Limb (tissue), 2 donors: Measurements from ENCODE around the gene LMX1B.
"Not testable (repeated sequence)": the region's sequence is repeated elsewhere in the genome, so short reads cannot be mapped to it uniquely, and the experiment has no call there.

Experiments used
- DNase-seq, 2 donors: peaks; one replicate each; pipeline ENCODE4 v3.0.0-alpha.2; 2016; ENCODE audit errors: extremely low spot score in 2 of 2

Gene LMX1B

DNA sequence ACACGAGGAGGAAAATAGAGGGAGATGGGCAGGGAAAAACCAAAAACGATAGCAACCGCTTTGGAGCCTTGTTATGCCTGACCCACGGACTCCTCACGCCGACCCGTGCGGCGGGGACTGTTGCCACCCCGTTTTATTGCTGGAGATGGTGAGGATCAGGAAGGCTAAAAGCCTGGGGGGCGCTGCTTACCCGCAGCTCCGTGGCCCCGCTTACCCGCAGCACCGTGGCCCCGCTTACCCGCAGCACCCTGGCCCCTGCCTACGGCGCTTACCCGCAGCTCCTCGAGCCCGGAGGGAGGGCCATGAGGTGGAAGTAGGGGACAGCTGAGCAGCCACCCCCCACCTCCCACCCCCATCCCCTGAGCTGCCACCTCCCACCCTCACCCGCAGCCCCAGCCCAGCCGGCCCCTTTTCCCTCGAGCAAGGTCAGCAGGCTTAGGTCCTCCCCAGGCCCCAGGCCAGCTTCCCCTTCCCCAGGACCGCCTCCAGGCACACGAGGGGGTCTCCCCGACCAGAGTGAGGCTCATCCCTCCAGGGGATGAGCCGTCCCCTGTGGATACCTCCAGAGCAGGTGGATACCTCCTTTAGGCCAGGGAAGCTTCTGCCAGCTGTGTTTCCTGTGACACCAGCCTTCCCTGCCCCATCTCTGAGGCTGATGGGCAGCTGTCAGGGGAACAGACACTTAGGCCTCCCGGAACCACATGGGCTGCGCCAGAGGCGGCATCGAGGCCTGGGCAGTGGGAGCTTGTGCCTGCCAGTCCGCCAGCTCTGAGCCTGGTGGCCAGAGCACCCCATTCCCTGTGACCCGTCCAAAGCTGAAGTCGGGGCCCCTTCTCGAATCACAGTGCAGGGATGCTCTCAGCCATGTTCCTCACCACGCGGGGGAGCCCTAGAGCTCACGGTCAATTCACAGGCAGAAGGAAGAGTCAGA lies 92.3 kb downstream of the LMX1B start:
- DNase-seq = peak in 1 of 2 donors; percentile 43

DNA sequence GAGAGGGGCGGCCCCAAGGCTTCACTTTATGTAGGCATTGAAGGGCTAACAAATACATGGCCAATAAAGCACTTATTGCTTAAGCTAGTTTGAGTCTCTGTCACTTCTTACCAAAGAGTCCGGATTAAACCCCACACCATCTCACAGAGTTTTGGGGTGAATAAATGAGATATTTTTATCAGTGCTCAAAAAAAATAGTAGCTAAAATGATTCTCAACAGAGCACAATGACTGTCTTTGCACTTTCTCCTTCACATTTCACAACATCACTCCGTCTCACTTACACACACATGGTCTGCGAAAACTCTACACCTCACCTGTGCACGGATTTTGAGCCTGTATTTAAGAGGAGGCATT lies 92.9 kb downstream of the LMX1B start:
- no peak for DNase-seq

DNA sequence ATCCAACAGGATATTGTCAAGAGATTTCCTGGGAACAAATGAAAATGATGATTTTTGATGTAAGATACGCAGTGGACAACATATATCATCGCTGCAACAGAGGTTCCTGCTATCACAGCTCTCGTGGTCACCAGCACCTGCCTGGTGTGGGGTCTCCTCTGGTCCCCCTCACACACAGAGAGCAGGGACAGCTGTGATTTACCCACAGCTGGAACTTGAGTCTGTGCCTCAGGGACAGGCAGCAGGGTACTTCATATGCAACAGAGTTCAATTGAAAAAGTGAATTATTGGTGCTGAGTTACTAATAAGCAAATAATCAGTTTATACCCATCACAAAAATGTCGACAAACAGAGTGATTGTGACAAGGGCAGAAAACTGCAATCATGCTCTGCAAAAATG lies 93.4 kb downstream of the LMX1B start:
- no peak for DNase-seq

DNA sequence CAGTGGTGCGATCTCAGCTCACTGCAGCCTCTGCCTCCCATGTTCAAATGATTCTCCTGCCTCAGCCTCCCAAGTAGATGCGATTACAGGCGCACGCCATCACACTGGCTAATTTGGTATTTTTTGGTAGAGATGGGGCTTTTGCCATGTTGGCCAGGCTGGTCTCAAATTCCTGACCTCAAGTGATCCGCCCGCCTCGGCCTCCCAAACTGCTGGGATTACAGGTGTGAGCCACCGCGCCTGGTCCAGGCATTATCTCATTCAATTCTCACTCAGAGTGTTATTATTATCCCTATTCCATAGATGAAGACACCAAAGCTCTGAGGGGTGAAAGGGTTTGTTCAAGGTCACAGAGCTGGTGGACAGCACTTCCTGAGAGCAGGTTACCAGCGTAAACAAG lies 94.0 kb downstream of the LMX1B start:
- DNase-seq = not testable (repeated sequence)

DNA sequence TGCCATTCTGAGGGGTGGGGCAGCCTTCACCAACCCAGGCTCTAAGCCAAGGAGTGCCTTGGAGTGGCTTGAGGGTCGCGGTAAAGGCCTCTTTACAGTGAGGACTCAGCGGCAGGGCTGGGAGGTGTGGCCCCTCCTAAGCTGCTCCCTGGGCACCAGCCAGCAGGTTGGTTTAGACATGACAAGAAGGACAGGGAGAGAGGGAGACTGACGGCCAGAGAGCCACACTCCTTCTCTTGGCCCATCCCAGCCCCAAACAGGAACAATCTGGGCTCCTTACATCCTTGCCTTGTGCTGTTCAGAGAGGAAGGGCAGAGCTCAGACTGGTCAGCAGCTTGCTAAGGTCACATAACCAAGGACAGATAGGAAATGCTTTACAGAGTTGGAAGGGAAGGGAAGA lies 94.5 kb downstream of the LMX1B start:
- no peak for DNase-seq

DNA sequence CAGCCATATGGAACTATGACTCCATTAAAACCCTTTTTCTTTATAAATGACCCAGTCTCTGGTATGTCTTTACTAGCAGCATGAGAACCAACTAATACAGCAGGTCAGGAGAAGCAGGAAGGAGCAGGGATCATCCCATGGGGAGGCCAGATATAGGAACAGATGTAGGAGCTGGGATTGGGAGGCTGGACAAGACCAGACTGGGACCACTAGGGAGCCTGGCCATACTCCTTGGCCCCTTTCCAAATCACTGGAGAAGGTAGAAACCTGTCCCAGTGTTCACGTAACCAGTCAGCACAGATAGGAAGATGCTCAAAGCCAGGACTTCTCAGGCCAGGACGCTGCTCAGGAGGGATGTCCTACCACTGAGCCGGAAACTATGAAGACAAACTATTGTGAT lies 95.5 kb downstream of the LMX1B start:
- no peak for DNase-seq

DNA sequence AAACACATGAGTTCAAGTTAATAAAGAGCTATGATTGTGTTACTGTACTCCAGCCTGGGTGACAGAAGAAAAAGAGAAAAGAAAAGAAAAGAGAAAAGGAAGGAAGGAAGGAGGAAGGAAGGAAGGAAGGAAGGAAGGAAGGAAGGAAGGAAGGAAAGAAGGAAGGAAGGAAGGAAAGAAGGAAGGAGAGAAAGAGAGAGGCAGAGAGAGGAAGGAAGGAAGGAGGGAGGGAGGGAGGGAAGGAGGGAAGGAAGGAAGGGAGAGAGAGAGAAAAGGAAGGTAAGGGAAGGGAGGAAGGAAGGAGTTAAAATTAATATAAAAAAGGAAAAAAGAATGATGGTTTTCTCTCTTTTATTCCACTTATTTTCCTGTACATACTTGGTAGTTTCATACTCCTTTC lies 101.7 kb downstream of the LMX1B start:
- DNase-seq = no peak

DNA sequence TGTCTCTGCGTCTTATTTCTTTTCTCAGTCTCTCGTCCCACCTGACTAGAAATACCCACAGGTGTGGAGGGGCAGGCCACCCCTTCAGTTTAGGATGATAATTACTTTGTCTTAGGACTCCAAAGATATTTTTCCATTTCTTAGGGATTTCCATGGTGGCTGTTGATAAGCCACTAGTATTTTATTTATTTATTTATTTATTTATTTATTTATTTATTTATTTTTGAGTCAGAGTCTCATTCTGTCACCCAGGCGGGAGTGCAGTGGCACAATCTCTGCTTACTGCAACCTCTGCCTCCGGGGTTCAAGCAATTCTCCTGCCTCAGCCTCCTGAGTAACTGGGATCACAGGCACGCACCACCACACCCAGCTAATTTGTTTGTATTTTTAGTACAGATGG lies 103.7 kb downstream of the LMX1B start:
- not testable (repeated sequence) for DNase-seq

DNA sequence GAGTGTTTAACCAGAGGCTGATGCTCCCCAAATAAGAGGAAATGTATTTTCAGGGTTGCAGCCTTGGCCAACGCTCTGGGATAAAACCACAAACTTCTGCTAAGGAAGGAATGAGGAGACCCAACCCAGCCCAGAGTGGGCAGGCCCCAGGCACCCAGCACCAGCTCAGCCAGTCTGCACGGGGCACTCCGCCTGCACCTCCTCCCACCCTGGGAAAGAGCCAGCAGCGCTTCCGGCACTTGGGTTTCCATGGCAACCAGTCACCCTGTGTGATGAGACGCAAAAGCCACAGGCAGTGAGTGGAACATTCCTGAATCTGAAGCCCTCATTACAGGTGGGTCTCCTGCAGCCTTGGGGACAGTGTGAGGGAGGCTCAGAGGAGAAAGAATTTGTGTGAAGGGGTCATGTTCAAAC lies 105.9 kb downstream of the LMX1B start:
- DNase-seq = peak; percentile 41 to 88

DNA sequence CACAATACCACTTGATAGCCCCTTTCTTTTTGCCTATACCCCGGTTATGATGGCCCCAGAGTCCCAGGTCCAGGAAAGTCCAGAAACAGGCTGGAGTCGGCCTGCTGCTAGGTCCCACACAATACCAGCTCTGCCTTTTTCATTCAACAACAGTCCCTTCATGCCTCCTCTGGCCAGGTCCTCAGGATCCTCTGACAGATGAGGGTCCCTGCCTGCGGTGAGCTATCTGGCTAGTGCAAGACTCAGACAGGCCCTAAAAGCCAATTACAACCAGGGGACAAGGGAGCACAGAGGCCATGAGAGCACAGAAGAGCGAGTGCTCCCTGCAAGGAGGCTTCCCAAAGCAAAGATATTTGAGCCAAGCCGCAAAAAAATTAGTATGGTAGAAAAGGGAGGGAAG lies 106.3 kb downstream of the LMX1B start:
- no peak for DNase-seq

DNA sequence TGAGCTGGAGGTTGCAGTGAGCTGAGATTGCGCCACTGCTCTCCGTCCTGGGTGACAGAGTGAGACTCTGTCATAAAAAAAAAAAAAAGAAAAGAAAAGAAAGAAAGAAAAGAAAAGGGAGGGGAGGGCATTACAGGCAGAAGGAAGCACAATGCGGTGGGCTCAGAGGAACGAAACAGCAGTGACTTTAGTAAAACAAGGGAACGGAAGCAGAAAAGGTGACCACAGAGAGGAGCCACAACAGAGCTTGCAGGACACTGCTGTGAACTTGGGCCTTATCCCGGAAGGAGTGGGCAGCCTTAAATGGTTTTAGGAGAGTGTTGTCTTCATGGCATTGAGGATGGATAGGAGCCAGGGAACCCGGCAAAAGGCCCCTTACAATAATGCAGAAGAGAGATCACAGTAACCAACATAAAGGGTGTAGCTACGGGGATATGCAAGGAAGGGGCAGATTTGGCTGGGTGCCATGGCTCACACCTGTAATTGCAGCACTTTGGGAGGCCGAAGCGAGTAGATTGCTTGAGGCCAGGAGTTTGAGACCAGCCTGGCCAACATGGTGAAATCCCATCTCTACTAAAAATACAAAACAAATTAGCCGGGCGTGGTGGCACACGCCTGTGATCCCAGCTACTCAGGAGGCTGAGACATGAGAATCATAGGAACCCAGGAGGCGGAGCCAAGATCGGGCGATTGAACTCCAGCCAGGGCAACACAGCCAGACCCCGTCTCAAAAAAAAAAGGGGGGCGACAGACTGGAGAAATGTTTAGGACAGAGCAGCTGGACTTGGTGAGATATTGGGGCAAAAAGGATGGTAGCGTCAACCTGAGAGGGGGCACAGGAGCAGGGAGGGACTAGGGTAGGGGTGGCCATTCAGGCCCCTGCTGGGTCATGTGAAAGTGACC lies 107.2 kb downstream of the LMX1B start:
- no peak for DNase-seq

DNA sequence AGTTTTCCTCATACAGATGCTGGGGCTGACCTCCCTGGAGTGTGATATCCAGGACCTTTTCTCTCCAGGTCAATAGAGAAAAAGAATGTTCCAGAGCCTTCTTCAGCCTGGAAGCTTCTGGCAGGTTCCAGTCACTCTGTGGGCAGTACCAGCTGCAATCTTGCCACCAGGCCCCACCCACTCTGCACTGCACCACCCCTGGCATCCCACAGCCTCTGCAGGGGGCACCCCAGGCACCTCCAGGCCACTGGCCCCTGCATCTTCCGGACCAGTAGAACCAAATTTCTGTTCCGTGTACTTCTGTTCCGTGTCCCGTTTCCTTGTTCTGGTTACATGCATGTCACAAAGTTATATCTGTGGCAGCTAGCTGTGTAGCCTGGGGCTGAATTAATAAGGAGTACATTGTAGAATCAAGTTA lies 107.8 kb downstream of the LMX1B start:
- no peak for DNase-seq

DNA sequence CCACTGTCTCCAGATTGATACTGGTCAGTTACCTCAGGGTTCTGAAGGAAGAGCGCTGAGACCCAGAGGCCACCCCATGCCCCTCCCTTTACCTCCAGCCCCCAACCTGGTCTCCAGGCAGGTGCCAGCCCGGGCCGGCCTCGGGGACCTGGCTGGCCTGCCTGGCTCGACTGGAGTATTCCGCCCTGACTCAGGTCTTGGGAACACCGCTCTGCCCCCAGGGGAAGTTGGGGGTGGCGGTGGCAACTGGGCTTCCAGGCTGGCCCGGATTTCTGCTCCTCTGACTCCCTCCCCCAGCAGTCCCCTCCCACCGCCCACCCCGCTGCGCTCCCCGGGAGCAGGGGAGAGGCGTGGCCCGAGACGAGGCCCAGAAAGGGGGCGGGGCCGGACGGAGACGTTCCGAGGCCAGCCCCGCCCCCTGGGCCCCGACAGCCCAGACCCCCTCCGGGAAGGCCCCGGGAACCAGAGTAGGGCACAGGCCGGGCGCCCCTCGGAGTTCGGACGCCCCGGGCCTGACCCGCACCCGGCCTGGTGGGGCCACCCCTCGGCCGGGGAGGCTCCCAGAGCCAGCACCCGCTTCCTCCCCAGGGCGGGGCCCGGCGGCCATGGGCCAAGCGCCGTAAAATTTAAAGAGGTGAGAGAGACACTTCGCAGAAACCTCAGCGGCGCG lies 108.7 kb downstream of the LMX1B start:
- peak; percentile 66 to 84 for DNase-seq

DNA sequence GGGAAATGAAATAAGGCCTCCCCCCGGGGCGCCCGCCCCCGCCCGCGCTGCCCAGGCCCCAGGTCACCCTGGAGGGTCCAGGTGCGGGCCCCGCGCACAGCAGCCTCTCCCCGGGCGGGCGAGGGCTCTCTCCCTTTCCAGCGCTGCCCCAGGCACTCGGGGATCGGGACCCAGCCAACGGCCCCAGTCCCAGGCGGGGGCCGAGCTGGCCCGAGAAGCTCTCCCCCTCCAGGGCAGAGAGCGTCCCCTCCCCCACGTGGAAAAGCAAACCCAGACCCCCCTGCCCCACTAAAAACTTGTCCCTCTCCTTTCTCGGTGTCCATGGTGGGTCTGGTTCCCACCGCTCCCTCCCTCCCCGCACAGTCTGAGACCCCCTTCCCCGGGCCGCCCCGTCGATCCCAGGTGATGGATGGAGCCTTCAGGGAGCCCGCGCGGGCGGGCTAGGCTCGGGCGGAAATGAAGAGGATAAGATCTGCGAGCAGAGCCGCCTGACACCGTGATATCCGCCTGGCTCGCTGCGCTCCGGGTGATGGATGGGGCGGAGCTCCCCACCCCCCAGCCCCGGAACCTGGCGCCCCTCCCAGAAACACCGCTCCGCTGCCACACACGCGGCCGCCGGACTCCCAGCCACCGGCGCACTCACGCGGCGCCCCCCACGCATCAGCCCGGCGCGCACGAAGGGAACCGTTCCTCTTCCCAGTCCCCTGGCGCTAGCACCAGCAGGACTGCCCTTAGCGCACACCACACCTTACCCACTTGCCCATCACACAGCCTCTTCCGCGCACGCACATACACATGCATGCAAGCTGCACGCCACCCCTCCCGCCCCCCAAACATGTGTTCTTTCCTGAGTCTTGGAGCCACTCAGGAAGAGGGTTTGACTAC lies 109.4 kb downstream of the LMX1B start:
- DNase-seq = peak in 1 of 2 donors; percentile 75

DNA sequence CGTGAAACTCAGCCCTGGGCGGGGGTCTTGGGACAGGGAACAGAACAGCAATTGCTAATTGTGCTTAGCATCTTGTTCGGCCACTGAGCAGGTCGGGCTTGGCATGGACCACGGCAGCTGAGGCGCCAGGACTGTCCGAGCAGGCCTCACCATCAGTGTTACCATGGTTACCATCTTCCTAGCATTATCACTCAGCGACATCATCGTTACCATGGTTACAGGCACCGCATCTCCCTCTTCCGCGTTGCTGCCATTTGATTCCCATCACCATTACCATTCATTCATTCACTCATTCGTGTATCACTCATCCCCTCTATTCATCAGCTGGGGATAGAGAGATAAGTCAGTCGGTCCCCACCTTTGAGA lies 110.1 kb downstream of the LMX1B start:
- peak in 1 of 2 donors; percentile 68 for DNase-seq

DNA sequence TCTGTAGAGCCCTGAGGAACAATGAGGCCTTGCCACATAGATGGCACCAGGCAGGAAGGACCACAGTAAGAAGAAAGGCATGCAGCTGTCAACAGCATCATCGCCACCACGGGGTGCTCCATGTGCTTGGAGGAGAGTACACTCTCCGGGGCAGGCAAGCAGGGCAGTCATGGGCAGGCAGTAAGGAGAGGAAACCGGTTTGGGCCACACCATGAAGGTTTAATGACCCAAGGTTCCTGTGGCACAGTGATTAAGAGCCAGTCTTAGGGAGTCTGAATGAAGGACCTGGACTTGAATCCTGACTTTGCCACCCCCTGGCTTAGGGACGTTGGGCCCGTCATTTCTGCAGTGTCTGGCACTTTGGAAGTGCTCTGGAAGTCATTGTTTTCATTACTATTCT lies 110.5 kb downstream of the LMX1B start:
- DNase-seq = no peak

DNA sequence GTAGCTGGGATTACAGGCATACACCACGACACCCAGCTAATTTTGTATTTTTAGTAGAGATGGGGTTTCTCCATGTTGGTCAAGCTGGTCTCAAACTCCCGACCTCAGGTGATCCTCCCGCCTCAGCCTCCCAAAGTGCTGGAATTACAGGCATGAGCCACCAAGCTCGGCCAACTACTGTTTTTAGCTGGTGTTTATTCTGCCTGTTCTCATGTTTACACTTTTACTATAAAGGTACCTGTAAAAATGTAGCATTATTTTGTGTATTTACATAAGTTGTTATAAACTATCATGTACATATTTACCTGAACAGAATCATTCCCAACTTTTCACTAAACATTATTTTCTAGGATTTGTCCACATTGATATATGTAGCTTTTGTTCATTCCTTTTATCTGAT lies 111.8 kb downstream of the LMX1B start:
- DNase-seq = not testable (repeated sequence)

DNA sequence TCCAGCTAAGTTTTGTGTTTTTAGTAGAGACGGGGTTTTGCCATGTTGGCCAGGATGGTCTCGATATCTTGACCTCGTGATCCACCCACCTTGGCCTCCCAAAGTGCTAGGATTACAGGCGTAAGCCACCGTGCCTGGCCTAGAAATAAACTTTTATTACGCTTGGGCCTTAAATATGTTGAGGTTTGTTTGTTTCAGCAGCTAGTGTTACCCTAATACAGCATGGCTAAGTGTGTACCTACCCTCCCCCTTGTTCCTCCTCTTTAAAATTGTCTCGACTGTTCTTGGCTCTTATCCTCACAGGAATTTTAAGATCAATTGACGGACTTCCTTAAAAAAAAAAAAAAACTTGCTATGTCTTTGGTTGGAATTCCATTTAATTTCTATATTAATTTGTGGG lies 114.5 kb downstream of the LMX1B start:
- DNase-seq = not testable (repeated sequence)

DNA sequence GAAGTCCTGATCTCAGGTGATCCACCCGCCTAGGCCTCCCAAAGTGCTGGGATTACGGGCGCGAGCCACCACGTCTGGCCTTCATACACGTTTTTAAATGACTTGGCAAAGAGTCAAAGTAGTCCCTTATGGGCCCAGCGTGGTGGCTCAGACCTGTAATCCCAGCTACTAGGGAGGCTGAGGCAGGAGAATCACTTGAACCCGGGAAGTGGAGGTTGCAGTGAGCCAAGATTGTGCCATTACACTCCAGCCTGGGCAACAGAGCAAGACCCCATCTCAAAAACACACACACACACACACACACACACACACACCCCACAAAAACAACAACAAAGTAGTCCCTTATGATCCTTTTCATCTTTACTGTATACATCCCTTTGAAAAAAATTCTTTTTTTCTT lies 116.9 kb downstream of the LMX1B start:
- DNase-seq = not testable (repeated sequence)

DNA sequence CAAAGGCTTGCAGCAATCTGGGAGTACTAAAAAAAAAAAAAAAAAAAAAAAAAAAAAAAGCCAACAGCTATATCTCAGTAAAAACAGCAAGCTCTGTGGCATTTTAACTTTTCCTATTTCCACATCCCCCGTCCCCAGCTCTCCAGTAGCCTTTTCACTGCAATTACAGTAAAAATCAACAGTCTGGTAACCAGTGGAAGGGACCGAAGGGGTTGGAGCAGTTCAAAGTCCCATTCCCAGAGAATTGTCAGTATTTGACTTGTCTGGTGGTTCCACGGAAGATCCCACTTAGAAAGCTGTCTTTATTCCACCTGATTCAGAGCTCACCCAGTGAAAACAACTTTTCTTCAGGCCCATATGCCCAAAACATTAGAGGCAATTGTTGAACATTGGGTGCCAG lies 119.3 kb downstream of the LMX1B start:
- DNase-seq = no peak

DNA sequence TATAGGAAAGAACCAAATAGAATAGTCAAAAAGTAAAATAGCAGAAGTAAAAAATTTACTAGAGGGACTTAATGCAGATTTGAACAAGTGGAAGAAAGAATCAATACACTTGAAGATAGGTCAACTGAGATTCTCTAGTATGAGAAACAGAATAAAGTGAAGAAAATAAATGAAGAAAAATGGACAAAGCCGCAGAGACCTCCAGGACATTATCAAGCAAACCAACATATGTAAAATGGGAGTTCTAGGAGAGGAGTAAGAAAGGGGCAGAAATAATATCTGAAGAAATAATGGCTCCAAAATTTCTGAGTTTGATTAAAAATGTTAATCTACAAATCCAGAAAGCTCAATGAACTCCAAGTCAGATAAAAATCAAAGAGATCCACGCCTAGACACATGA lies 121.1 kb downstream of the LMX1B start:
- no peak for DNase-seq
